ENCODE results near the gene LMNTD2.
"Not testable (repeated sequence)": the region's sequence is repeated elsewhere in the genome, so short reads cannot be mapped to it uniquely, and the experiment has no call there.

LMNTD2 gene

GRCh38 chr11:587546-587945 lies 27.0 kb upstream of the LMNTD2 start:
- in situ Hi-C loops (cut with MboI; ENCODE audit: low sequenced_read_pairs) = no loop called here

DNA sequence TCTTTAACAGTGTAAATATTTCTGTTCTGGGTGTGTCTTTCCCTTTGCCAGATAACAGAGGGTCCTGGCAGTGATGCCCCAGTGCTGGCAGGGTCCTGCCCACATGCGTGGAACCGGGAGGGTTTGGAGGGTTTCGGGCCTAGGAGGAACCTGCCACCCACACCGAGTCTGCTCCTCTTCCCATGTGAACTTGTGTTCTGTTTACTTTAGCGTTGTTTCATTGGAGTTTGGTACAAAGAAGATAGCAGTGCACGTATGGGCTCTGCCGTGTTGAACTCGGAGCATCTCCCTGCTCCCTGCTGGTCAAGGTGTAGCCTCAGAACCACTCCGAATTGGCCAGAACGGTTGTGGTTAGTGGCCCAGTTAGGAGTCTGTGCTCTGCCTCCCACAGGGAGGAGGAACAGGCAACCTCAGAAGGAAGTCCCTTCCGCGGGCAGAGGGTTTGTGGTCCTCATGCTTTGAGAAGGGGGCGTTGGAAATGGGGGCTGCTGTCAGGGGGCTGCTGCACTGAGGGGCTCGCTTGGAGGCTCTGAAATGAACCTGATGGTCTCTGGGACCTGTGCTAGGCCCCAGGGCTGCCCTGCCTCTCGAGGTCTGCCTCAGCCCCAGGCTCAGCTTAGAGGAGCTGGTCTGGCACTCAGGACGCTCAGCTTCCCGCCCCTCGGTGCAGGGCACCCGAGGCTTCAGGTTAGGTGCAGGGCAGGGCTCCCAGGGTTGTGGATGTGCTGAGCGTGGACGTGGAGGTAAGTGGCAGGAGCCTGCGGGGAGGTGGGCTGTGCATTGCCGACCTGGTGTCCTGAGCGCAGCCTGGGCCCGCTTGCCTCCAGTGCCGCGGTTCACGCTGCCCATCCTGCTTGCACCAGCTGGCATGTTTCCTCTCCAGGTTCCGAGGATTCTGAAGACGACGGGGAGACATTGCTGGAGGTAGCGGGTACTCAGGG lies 26.1 kb upstream of the LMNTD2 start:
- in situ Hi-C loops (cut with MboI; ENCODE audit: low sequenced_read_pairs) = no loop called here

- in situ Hi-C loops (cut with MboI; ENCODE audit: low sequenced_read_pairs) = no loop called here
These were observed 23.7 kb upstream of the LMNTD2 start for GRCh38 chr11:584287-584686.

GRCh38 chr11:581752-582151 lies 21.2 kb upstream of the LMNTD2 start:
- in situ Hi-C loops (cut with MboI; ENCODE audit: low sequenced_read_pairs) = no loop called here

DNA sequence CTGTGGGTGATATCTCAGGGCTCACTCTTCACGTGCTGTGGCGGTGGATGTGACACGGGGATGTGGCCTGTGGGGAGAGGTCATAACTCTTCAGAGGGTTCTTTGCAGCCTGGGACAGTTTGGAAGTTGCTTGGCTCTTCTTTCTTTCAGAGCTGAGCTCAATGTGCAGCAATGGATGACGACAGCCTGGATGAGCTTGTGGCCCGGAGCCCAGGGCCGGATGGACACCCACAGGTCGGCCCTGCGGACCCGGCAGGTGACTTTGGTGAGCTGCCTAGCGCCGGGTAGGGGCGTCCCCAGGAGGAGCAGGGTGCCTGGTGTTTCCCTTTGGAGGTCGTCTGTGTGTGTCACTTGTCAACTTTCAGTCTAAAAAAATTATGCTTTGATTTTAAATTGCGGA lies 20.8 kb upstream of the LMNTD2 start:
- in situ Hi-C loops (cut with MboI; ENCODE audit: low sequenced_read_pairs) = no loop called here

DNA sequence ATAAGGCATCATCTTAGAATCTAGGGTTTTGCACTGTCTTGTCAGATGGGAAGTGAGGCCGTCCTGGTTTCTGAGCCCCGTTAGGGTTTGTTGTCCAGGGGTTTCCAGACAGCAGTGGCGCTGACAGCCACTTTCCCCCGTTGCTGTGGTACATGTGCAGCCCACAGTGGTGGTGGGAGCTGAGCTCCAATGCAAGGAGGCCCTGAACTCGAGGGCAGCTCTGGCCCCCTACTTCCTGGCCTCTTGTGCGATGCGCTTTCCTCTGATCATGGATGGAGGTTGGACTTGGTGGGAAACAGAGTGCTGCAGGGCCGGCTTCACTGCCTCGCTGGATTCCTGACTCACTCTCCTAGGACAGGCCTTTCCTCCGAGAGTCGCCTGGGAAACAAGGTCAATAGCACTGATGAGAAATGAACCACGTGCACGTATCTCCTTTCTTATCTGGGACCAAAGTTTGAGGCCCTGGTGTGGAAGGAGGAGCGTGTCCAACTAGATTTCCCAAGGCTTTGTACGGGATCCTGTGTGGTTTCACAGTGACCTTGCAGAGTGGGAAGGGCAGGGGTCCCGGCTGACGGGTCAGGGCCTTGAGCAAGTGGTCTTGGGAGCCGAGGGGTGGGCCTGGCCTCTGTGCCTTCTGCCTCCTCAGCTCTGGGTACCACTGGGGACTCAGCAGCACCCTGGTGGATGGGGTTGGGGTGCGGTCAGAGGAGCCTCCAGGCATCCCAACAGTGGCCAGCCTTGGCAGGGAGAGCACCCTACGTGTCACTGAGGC lies 19.5 kb upstream of the LMNTD2 start:
- in situ Hi-C loops (cut with MboI; ENCODE audit: low sequenced_read_pairs) = no loop called here

DNA sequence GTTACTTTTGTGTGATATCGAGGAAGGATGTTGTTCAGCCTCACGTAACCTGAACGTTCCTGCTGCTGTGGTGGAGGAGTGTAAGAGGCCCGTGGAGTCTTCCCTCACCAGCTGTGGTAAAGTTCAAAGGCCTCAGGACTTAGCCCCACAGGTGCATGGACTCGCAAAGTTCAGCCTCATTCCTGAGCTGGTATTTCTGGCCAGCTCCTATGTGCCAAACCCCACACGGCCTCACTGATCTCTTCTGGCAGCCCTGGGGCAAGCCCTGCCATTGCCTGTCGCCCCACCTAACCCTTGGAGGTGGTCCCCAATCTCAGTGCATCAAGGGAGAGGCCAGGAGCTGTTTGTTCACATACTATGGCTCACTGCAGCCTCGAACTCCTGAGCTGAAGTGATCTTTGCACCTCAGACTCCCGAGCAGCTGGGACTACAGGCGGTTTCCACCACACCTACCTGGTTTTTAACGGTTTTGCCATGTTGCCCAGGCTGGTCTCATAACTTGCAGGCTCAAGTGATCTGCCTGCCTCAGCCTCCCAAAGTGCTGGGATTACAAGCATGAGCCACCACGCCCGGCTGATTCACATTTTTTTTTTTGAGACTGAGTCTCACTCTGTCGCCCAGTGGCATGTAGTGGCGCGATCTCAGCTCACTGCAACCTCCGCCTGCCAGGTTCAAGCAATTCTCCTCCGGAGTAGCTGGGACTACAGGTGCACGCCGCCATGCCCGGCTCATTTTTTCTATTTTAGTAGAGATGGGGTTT lies 17.9 kb upstream of the LMNTD2 start:
- in situ Hi-C loops (cut with MboI; ENCODE audit: low sequenced_read_pairs) = no loop called here

DNA sequence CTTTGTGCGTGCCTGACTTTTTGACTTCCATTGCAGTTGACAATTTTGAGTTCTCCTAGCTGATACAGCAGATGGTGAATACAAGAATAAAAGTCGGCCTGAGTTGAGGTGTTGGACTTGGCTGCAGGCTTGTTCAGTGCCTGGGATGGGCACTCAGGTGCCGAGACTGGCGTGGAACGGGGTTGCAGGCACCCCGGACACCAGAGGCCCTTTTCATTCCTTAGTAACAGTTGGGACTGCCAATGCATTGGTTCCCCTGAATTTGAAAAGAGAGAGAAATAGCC lies 17.0 kb upstream of the LMNTD2 start:
- in situ Hi-C loops (cut with MboI; ENCODE audit: low sequenced_read_pairs) = no loop called here

DNA sequence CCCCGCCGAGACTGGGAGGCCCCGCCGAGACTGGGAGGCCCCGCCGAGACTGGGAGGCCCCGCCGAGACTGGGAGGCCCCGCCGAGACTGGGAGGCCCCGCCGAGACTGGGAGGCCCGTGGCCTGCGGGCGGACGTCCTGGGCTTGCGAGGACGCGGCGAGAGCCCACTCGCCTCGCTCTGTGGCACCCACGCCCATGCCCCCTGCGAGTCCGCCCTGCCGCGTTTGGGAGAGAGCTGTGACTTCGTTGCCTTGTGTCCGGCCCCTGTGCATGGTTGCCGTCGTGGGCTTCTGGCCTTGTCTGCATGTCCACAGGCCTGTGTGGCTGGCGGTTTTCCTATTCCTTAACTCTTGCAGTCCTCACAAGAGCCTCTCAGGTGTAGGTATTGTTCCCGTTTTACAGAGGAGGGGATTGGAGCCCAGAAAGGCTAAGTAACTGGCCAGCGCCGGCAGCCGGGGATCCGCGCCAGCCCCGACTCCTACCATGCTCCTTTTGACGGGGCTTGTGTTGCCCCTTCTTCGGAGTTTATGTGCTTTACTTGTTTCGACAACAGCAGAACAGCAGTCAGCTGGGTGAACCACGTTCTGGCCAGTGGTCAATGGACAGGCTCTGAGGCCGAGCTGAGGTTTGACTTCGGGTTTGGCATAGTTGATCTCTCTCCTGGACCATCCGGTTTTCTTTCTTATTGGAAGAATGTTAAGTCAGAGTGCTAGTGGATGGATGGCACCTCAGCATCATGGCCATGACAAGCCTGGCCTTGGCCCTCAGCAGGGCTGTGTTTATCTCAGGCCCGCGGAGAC lies 16.5 kb upstream of the LMNTD2 start:
- in situ Hi-C loops (cut with MboI; ENCODE audit: low sequenced_read_pairs) = no loop called here

- in situ Hi-C loops (cut with MboI; ENCODE audit: low sequenced_read_pairs) = no loop called here
These were observed 15.6 kb upstream of the LMNTD2 start, which contains the start of gene PHRF1 for GRCh38 chr11:575996-576768. PHRF1 (plus strand) TSS chr11:576470; CDS start chr11:581513, 5,043 bp downstream.

GRCh38 chr11:575313-575995 lies 14.9 kb upstream of the LMNTD2 start:
- in situ Hi-C loops (cut with MboI; ENCODE audit: low sequenced_read_pairs) = no loop called here

DNA sequence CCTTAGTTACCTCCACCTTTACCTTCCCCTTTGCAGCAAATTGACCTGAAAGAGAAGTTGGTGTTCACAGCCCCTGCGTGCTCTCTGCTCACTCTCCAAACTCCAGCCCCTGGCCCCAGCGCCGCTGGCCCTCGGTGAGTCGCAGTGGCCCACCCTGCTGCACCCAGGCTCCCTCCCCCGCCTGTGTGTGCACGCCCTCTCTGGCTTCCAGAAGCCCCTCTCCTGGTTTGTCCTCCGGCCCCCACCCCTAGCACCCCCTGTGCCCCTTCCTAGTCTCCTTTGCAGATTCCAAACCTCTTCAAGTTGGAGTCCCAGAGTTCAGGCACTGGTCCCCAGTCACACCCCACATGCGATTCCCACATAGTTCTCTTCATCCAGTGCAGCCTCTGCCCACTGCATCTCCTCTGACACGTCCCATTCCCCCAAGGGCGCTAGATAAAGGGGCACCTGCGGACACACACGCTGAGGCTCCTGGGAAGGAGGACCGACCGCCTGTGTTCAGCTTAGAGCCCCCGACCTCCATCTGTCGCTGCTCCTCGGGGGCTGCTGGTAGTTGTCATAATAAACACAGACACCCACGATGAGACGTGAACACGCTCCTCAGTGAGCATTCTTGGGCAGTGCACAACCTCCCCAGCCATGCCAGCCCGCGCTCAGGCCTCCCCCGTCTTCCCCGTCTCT lies 14.2 kb upstream of the LMNTD2 start:
- in situ Hi-C loops (cut with MboI; ENCODE audit: low sequenced_read_pairs) = no loop called here

DNA sequence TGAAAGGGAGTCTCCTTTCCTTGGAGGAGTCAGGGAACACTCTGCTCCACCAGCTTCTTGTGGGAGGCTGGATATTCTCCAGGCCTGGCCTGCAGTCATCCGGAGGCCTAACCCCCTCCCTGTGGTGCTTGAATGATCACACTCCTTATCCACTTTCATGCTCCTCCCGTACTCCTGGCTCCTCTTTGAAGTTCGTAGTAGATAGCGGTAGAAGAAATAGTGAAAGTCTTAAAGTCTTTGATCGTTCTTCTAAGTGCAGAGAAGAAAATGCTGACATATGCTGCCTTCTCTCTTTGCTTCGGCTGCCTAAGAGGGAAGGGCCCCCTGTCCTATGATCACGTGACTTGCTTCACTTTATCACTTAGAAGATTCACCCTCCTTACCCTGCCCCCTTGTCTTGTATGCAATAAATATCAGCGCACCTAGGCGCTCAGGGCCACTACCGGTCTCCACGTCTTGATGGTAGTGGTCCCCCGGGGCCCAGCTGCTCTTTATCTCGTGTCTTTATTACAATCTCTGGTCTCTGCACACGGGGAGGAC lies 13.6 kb upstream of the LMNTD2 start:
- in situ Hi-C loops (cut with MboI; ENCODE audit: low sequenced_read_pairs) = not testable (repeated sequence)

GRCh38 chr11:573146-573759 lies 12.7 kb upstream of the LMNTD2 start:
- in situ Hi-C loops (cut with MboI; ENCODE audit: low sequenced_read_pairs) = no loop called here

- in situ Hi-C loops (cut with MboI; ENCODE audit: low sequenced_read_pairs) = no loop called here
These were observed 11.3 kb upstream of the LMNTD2 start for GRCh38 chr11:571802-572185.

- in situ Hi-C loops (cut with MboI; ENCODE audit: low sequenced_read_pairs) = no loop called here
These were observed 8.8 kb upstream of the LMNTD2 start for GRCh38 chr11:569158-569885.

Data from HL-60/S4 treated with retinoic acid at 250 ng/mL for 4 days and 3 days (cell line).